Neural progenitor cell (in vitro differentiated cells): Measurements from ENCODE around the gene FBXL13.

ENCODE experiments used
- CTCF ChIP-seq: fragments of 200-600 bp; sonication (generic); IDR thresholded peaks from 2 replicates; pipeline ENCODE4 v1.5.1; 2017; ENCODE audit warnings: antibody characterized with exemption, mild to moderate bottlenecking
- EZH2 ChIP-seq: fragments of 200-600 bp; sonication (generic); IDR thresholded peaks from 2 replicates; pipeline ENCODE4 v1.6.1; 2017; ENCODE audit warnings: antibody characterized with exemption, mild to moderate bottlenecking, moderate library complexity

- TF ChIP-seq CTCF, result no peak
- TF ChIP-seq EZH2, result no peak
Measured at GRCh38 chr7:102994567-102994966, 80.0 kb downstream of the FBXL13 start.
